HG02973 (cell line): ENCODE data around the gene AAK1.

Experiments used
- ATAC-seq: cut with Tn5 transposase; IDR thresholded peaks from one replicate; pipeline ENCODE4 v1.9.1; 2021; ENCODE audit warnings: moderate library complexity; ENCODE audit not compliant: unreplicated experiment

Gene AAK1

DNA sequence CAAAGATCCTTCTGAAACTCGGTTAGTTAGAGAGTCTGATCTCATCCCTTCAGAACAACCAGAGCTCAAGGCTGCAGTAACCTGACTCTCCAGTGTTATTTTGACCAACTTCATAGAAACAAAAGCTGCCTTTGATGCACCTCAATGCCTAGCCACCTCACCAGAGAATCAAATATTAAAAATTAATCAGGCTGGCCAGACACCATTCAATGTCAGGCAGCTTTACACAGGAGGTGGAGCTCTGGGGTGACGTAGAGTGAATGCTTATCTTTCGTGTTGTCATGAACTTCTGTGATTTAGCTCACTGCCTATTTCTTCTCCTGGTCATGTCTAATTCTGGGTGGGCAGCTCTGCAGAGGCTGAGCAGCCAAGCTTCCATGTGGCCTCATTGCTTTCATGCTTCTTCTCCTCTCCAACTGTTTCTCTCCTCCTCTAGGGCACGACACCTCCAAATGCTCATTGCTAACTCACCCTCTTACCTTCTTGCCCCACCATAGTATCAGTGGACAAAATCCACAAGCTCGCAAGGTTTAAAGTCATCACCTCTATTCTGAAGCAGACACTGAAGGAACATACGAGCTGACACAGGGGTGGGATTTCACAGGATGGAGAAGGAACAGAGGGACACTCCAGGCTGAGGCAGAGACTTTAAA, 39.4 kb downstream of the AAK1 start:
- ATAC-seq = no peak

GRCh38 chr2:69603146-69603743, 40.3 kb downstream of the AAK1 start:
- ATAC-seq = no peak

DNA sequence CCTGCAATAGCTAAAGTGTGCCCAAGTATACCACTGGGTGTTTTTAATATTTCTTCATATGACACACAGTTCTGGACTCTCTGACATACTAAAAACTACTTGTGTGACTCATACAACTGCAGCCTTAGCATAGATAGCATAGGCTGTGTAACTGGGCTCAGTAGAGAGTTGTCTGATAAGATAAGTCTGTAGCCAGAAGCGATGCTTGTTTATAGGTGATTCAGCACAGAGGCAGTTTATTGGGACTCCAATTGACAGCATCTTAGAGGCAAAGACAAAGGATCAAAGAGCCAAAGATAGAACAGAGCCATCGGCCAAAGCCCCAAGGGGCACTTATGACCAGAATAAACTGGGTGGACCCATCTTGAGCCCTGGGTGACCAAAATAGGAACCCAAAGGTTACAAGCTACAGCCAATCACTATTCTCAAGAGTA, 42.3 kb downstream of the AAK1 start:
- ATAC-seq = no peak

DNA sequence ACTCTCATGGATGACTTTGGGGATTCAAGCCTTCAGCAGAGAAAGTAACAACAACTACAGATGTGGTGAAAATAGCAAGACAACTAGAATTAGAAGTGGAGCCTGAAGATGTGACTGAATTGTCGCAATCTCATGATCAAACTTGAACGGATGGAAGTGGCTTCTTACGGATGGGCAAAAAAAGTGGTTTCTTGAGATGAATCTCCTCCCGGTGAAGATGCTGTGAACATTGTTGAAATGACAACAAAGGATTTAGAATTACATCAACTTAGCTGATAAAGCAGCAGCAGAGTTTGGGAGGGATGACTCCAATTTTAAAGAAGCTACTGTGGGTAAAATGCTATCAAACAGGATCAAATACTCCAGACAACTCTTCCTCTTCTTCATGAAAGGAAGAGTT, 43.1 kb downstream of the AAK1 start:
- ATAC-seq = no peak

DNA sequence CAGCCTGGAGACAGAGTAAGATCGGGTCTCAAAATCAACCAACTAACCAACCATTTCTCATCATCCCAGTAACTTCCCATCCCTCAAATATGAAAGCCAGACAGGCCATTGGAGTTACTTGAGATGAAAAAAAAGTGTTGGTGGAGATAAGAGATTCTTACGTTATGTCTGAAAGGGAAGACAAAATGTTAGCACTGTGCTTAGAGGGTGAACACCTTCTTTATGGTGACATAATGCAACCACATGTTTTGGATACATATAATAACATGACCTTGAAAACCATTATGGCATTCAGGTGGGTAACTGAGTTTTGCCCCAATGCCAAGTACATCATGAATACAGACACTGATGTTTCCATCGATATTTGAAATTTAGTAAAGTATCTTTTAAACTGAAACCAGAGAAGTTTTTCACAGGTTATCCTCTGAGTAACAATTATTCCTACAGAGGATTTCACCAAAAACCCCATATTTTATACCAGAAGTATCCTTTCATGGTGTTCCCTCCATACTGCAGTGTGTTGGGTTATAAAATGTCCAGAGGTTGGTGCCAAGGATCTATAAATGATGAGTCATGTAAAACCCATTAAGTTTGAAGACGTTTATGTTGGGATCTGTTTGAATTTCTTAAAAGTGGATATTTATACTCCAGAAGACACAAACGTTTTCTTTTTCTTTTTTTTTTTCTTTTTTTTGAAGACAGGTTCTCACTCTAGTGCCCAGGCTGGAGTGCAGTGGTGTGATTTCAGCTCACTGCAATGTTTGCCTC, 45.5 kb downstream of the AAK1 start:
- no peak for ATAC-seq

DNA sequence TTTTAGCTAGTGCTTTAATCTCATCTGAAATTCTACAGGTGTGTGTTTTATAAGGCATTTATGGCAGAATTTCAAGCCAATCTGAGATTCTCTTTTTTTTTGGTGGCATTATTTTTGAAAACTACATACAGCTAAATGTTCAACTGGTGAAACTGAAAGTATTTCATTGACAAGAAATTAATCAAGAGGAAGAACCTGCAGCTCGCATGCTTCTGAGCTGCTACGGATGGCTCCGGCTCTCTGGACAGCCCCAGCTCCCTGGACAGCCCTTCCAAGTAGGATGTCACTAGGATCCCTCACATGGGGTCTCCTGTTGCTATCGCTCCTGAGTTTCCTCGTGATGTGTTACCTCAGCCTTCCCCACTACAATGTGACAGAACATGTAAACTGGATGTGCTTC, 46.4 kb downstream of the AAK1 start:
- ATAC-seq = no peak

DNA sequence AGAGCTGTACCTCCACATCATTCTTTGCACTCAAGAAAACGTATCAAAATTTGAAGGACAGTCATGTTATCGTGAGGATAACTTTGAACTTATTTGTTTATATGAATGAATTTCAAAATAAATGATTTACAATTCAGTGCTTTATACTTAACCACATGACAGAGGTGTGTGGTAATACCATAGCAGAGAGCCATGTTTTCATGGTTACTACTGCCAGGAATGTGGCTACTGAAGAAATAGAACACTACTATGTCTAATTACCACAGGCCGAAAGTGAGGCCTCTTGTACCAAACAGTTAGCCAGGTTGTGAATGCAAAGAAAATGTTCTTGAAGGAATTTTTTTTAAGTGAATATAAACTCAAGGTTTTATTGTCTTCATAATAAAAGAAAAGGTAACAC, 49.2 kb downstream of the AAK1 start:
- no peak for ATAC-seq

DNA sequence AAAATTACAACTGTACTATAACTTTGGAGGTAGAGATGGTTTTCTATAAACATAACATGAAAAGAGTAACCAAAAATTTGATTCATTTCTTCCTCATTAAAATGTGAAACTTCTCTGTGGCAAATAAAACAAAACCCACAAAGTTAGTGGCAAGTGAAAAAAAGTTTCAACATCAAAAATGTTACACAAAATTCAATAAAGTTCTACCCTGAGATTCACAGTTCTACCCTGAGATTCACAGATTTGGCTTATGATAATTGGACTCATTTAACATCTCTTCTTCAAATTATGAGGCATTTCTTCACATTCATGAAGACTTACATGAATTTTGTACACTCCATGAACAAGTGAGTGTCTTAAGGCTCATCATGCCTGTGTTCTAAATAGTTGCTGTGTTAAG, 51.0 kb downstream of the AAK1 start:
- ATAC-seq = no peak

- no peak for ATAC-seq
Measured at GRCh38 chr2:69589973-69590652, 53.4 kb downstream of the AAK1 start.

DNA sequence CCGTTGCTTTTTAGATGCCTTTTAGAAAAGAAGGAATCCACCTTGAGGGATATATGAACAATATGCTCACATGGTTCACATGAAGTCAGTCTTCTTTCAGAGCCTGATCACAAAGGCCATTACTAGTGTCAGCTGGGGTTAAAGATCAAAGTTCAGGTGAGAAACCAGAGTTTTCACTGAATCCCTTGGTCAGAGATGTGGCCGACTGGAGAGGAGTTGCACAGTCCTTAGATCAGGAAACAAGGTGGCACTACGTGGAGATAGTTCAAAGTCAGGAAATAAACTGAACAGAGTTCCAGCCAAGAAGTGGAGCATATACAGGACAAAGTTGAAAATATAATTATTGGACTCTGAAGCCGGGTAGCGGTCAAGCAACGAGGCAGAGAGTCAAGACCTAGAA, 54.6 kb downstream of the AAK1 start:
- no peak for ATAC-seq

DNA sequence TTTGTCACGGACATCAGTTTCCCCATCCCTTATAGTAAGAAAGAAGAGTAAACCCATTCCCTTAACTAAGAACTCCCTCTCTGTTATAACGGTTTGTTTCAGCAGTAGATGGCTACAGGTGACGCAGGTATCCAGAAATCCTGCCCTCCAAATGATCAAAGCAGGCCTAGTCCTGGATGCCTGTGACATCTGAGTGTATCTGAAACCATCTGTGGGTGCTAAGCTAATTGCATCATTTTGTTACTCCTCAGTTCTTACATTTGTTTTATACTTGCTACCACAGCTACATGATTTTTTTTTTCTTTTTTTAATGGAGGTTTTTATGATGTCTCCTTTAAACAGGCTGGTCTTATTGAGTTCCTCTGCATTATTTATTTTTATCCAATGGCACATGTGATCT, 55.1 kb downstream of the AAK1 start:
- ATAC-seq = no peak

GRCh38 chr2:69585855-69586555, 57.5 kb downstream of the AAK1 start:
- no peak for ATAC-seq

- ATAC-seq = no peak
Measured at GRCh38 chr2:69584127-69584889, 59.2 kb downstream of the AAK1 start.

GRCh38 chr2:69583321-69583833, 60.2 kb downstream of the AAK1 start:
- ATAC-seq = no peak

- no peak for ATAC-seq
Measured at GRCh38 chr2:69582582-69583176, 60.9 kb downstream of the AAK1 start.

DNA sequence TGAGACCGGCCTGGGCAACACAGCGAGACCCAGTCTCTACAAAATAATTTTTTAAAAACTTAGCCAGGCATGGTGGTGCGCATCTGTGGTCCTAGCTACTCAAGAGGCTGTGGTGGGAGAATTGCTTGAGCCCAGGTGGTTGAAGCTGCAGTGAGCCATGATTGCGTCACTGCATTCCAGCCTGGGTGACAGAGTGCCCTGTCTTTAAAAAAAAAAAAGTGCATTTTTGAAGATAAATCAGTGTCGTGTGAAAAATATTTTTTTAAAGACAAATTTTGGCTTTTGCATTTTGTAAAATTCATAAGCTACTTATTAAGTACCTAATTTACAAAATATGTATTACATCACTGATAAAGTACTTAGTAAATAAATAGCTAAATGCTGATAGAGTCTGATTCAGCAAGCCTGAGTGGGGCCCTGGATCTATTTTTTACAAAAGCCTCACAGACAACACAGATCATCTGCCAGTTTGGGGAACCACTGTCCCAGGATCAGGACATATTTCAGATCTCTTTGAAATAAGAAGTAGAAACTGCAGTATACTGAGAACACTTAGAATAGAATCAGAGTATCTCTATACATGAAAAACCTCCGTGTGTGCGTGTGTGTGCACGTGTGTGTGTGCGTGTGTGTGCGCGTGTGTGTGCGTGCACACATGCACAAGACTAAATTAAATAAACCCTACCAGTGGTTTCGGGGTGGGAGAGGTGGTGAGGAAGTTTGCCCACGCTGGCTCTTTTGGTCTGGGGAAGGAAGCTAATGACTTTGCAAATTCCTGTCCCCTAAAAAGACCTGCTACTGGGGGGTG, 61.6 kb downstream of the AAK1 start:
- ATAC-seq = no peak

GRCh38 chr2:69580486-69580885, 63.1 kb downstream of the AAK1 start:
- ATAC-seq = no peak

GRCh38 chr2:69579536-69579935, 64.0 kb downstream of the AAK1 start:
- no peak for ATAC-seq

GRCh38 chr2:69578198-69578540, 65.4 kb downstream of the AAK1 start:
- no peak for ATAC-seq
